ENCODE measurements around the gene MBP. TPM values are rescaled to one million over a fixed set of nuclear protein-coding genes. Genes with fewer than 3 reads are reported as not detected.
A peak's percentile ranks its signal among the peaks of the same experiment; 100 is the strongest.

The MBP gene
- total and polyA plus RNA-seq, 2 donors (not counting 3 experiments of a cell fraction or from before 2014, with no cell fraction given), result 1.7 to 2.3 TPM

DNA sequence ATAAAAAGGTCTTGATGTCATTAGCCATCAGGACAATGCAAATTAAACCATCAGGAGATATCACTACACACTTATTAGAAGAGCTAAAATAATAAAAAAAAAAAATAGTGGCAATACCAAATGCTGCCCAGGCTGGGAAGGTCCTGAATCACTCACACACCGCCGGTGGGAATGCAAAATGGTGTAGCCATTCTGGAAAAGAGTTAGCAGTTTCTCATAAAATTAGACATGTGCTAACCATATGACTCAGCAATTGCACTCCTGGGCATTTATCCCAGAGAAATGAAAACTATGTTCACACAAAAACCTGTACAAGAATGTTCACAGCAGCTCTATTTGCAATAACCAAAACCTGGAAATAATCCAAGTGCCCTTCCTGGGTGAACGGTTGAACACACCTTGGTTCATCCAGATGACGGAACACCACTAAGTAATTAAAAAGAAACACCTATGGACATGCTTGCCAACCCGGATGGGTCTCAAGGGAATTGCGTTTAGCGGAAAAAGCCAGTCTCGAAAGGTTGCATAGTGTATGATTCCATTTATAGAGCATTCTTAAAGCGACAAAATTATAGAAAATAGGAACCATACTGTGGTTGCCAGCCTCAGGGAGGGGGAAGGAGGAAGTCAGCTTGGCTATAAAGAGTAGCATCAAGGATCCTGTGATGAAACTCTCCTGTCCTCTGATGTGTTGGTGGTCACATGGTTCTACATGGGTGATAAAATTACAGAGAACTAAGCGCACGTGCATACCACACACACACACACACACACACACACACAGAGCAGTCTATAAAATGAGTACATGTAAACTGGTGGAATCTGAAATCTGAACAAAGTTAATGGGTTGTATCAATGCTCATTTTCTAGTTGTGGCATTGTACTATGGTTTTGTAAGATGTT is 4.6 kb downstream of the MBP start:
- Histone ChIP-seq H4K20me1 (replicated peaks; ENCODE audit: control insufficient read depth, extremely low read depth, insufficient read depth, low read length) (no peaks in the 10 kb centered on the region), H3K79me2 (ENCODE audit: control insufficient read depth, insufficient read depth, low read length) (no peaks in the 10 kb centered on the region), H3K36me3 (ENCODE audit: control insufficient read depth in 2 of 2, extremely low read depth in 1 of 2, insufficient read depth in 2 of 2, low read length in 2 of 2) (no peaks in the 10 kb centered on the region), H3K9me1 (replicated peaks; ENCODE audit: control insufficient read depth, extremely low read depth, insufficient read depth, low read length) (no peaks in the 10 kb centered on the region), H3K27me3 (ENCODE audit: control insufficient read depth in 2 of 2, insufficient read depth in 2 of 2, low read length in 2 of 2) (peaks cover 4 to 21% of the 10 kb centered on the region in 2 experiments), H3K4me2 (ENCODE audit: insufficient read depth, low read length) (no peak overlapping the region), H3K4me3 (replicated peaks in 1 of 3; ENCODE audit: insufficient read depth in 1 of 3, low read depth in 1 of 3, low read length in 3 of 3) (no peak overlapping the region), H3K9me3 (replicated peaks; ENCODE audit: control insufficient read depth, insufficient read depth, low read length) (no peaks in the 10 kb centered on the region), H3K4me1 (ENCODE audit: control insufficient read depth, extremely low read depth, insufficient read depth, low read length) (peaks cover 16% of the 10 kb centered on the region), H3K9ac (replicated peaks; ENCODE audit: extremely low read depth, insufficient read depth, low read length) (no peak overlapping the region), H2AFZ (ENCODE audit: low read depth, low read length) (no peak overlapping the region), H3K27ac (ENCODE audit: insufficient read depth, low read depth, low read length) (no peak overlapping the region)
- BruUV-seq (replicated peaks), result no TSS peak
- TF ChIP-seq POLR2A (IDR thresholded peaks at IDR 0.05; ENCODE audit: low read depth, low read length), result no peak
- no peak for TF ChIP-seq GATA2 (IDR thresholded peaks at IDR 0.05; ENCODE audit: insufficient read depth, insufficient read length, low read depth, low read length)
- TF ChIP-seq JUN (IDR thresholded peaks at IDR 0.05; ENCODE audit: borderline replicate concordance, insufficient read depth, insufficient read length, low read depth), result no peak
- no peak for TF ChIP-seq POLR2AphosphoS5 (IDR thresholded peaks at IDR 0.05; ENCODE audit: insufficient read depth, low read depth, low read length)
- no peak for TF ChIP-seq EZH2 (IDR thresholded peaks at IDR 0.05; ENCODE audit: borderline replicate concordance, low read depth, low read length, severe bottlenecking)
- TF ChIP-seq, protein P1, sequence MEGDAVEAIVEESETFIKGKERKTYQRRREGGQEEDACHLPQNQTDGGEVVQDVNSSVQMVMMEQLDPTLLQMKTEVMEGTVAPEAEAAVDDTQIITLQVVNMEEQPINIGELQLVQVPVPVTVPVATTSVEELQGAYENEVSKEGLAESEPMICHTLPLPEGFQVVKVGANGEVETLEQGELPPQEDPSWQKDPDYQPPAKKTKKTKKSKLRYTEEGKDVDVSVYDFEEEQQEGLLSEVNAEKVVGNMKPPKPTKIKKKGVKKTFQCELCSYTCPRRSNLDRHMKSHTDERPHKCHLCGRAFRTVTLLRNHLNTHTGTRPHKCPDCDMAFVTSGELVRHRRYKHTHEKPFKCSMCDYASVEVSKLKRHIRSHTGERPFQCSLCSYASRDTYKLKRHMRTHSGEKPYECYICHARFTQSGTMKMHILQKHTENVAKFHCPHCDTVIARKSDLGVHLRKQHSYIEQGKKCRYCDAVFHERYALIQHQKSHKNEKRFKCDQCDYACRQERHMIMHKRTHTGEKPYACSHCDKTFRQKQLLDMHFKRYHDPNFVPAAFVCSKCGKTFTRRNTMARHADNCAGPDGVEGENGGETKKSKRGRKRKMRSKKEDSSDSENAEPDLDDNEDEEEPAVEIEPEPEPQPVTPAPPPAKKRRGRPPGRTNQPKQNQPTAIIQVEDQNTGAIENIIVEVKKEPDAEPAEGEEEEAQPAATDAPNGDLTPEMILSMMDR (IDR thresholded peaks at IDR 0.05; ENCODE audit: extremely low read depth in 1 of 2, insufficient read depth in 1 of 2, low read depth in 1 of 2, low read length in 2 of 2), result no peak
- no peak for TF ChIP-seq FOS (IDR thresholded peaks at IDR 0.05; ENCODE audit: borderline replicate concordance, insufficient read depth, low read length)
- TF ChIP-seq MYC (IDR thresholded peaks at IDR 0.05; ENCODE audit: low read depth, low read length), result no peak
- TF ChIP-seq, protein P2, sequence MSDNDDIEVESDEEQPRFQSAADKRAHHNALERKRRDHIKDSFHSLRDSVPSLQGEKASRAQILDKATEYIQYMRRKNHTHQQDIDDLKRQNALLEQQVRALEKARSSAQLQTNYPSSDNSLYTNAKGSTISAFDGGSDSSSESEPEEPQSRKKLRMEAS (IDR thresholded peaks at IDR 0.05; ENCODE audit: insufficient read depth, insufficient read length), result no peak
- FAIRE-seq (peak; percentile 47), DNase-seq (ENCODE audit: low read depth, low spot score) (no peak)
- CTCF ChIA-PET, result interaction anchor here (1.0 kb wide), 1 partner anchor 28 kb away, joined by 3 read pairs; no protein-coding TSS in a partner anchor
- dilution Hi-C loops (cut with MboI; ENCODE audit: extremely low pct_ligation_motif_present, low sequenced_read_pairs) (no loop called here), intact Hi-C loops (cut with micrococcal nuclease) (no loop called here)
- POLR2A ChIA-PET, result no interaction called here

Data from endothelial cell of umbilical vein (primary cell).